HCT116 (cell line): ENCODE results near the gene CCDC73. TPM values are rescaled to one million over a fixed set of nuclear protein-coding genes. Genes with fewer than 3 reads are reported as not detected.

Source experiments
- ATAC-seq: fragments of 200-7000 bp; cut with Tn5 transposase; 2 replicates; pipeline ENCODE4 v1.9.1; 2020; ENCODE audit warnings: mild to moderate bottlenecking, moderate library complexity
- BruUV-seq: library from RNA; stranded (reverse); fragments of 400-500 nt; replicated peaks from 2 replicates; lab custom pipeline; 2021; lab: Mats Ljungman, UMichigan
- CTCF ChIA-PET: fragments of 300-600 bp; sonication (Branson Sonifier 250); formaldehyde crosslinking; loops from one replicate; lab custom pipeline; 2021; ENCODE audit warnings: antibody characterized with exemption; lab: Charles Lee
- POLR2A ChIA-PET: fragments of 300-600, 350-600 bp; sonication (Branson Sonifier 250); formaldehyde crosslinking; loops from one replicate; lab custom pipeline; 2021; ENCODE audit warnings: antibody characterized with exemption; lab: Charles Lee
- RAD21 ChIA-PET, 2 experiments: fragments of 300-600 bp; sonication (Branson Sonifier 250); formaldehyde crosslinking; loops; one replicate each; lab custom pipeline; 2023; ENCODE audit warnings: low total read pairs in 2 of 2; ENCODE audit not compliant: uncharacterized antibody in 2 of 2, unreplicated experiment in 2 of 2, low non-redundant PET in 1 of 2; lab: Charles Lee
- DNase-seq: peaks from one replicate; pipeline ENCODE4 v3.0.0-alpha.2; 2010; ENCODE audit warnings: low read depth, low spot score
- H2AFZ ChIP-seq: fragments of 200-600 bp; shearing (Covaris generic), sonication (generic); 2 replicates; pipeline ENCODE4 v1.6.1; 2017; ENCODE audit warnings: low read depth, mixed run types, mixed read lengths, antibody characterized with exemption, low read length; ENCODE audit not compliant: poor library complexity, severe bottlenecking
- H3K27ac ChIP-seq: 2 replicates; pipeline ENCODE4 v1.5.1; 2012; ENCODE audit warnings: low read depth, low read length
- H3K27me3 ChIP-seq: fragments of 200-600 bp; sonication (generic); 2 replicates; pipeline ENCODE4 v1.6.1; 2016; ENCODE audit warnings: mixed run types, low read length, mixed read lengths; ENCODE audit not compliant: insufficient read depth
- H3K36me3 ChIP-seq, 2 experiments: fragments of 200-500 bp in 1 of 2; fragments of 200-600 bp in 1 of 2; sonication (Bioruptor generic) in 1 of 2; sonication (generic) in 1 of 2; 2 replicates each; pipeline versions ENCODE4 v1.5.1 to v1.6.1; 2014 to 2016; ENCODE audit warnings: low read length in 2 of 2, inconsistent platforms in 1 of 2, mixed read lengths in 1 of 2, mixed run types in 1 of 2; ENCODE audit not compliant: insufficient read depth in 2 of 2, control insufficient read depth in 1 of 2
- H3K4me1 ChIP-seq, 2 experiments: fragments of 200-600 bp in 1 of 2; sonication (generic) in 1 of 2; 2 replicates each; pipeline versions ENCODE4 v1.5.1 to v1.6.1; 2012 to 2017; ENCODE audit warnings: low read length in 2 of 2, inconsistent platforms in 1 of 2, mild to moderate bottlenecking in 1 of 2, mixed read lengths in 1 of 2, mixed run types in 1 of 2, moderate library complexity in 1 of 2; ENCODE audit not compliant: insufficient read depth in 2 of 2, control insufficient read depth in 1 of 2
- H3K4me2 ChIP-seq: fragments of 200-600 bp; sonication (generic); 2 replicates; pipeline ENCODE4 v1.6.1; 2017; ENCODE audit warnings: mixed run types, low read length, mixed read lengths
- H3K4me3 ChIP-seq, 2 experiments: fragments of 200-600 bp in 1 of 2; sonication (generic) in 1 of 2; replicated peaks in 1 of 2; 2 replicates each; pipeline ENCODE4 v1.5.1; 2011 to 2016; ENCODE audit warnings: low read length in 2 of 2, control low read depth in 1 of 2, low read depth in 1 of 2, mild to moderate bottlenecking in 1 of 2, mixed read lengths in 1 of 2, mixed run types in 1 of 2
- H3K79me2 ChIP-seq: fragments of 200-600 bp; sonication (generic); 2 replicates; pipeline ENCODE4 v1.6.1; 2017; ENCODE audit warnings: mild to moderate bottlenecking, mixed run types, low read length, moderate library complexity, mixed read lengths; ENCODE audit not compliant: insufficient read depth
- H3K9ac ChIP-seq: fragments of 200-600 bp; sonication (generic); 2 replicates; pipeline ENCODE4 v1.6.1; 2016; ENCODE audit warnings: low read length, mixed read lengths
- H3K9me2 ChIP-seq: fragments of 200-600 bp; sonication (generic), shearing (Covaris generic); 2 replicates; pipeline ENCODE4 v1.6.1; 2017; ENCODE audit warnings: mixed run types, mild to moderate bottlenecking, moderate library complexity; ENCODE audit not compliant: insufficient read depth
- H3K9me3 ChIP-seq, 2 experiments: fragments of 200-500 bp in 1 of 2; fragments of 200-600 bp in 1 of 2; sonication (Bioruptor generic) in 1 of 2; sonication (generic) in 1 of 2; 2 replicates each; pipeline ENCODE4 v1.6.1; 2014 to 2017; ENCODE audit warnings: low read length in 2 of 2, mixed read lengths in 2 of 2, inconsistent platforms in 1 of 2, low read depth in 1 of 2, mild to moderate bottlenecking in 1 of 2, mixed run types in 1 of 2, moderate library complexity in 1 of 2; ENCODE audit not compliant: control insufficient read depth in 1 of 2, insufficient read depth in 1 of 2
- H4K20me1 ChIP-seq: fragments of 200-600 bp; sonication (generic), shearing (Covaris generic); 2 replicates; pipeline ENCODE4 v1.6.1; 2017; ENCODE audit warnings: mixed run types, mild to moderate bottlenecking, moderate library complexity; ENCODE audit not compliant: insufficient read depth
- CEBPB ChIP-seq: IDR thresholded peaks from 2 replicates; pipeline ENCODE4 v1.6.1; 2012; ENCODE audit warnings: low read depth
- CTCF ChIP-seq, 3 experiments: fragments of 200-600 bp in 1 of 3; sonication (generic) in 1 of 3; IDR thresholded peaks in 2 of 3; conservative IDR thresholded peaks in 1 of 3; 2 replicates each; pipeline ENCODE4 v1.5.1; 2012 to 2017; ENCODE audit warnings: low read depth in 2 of 3, low read length in 2 of 3, antibody characterized with exemption in 1 of 3, borderline replicate concordance in 1 of 3, control low read depth in 1 of 3, mild to moderate bottlenecking in 1 of 3, mixed read lengths in 1 of 3, mixed run types in 1 of 3, moderate library complexity in 1 of 3; ENCODE audit not compliant: insufficient read depth in 1 of 3
- EZH2 ChIP-seq: fragments of 200-600 bp; sonication (generic); IDR thresholded peaks from 2 replicates; pipeline ENCODE4 v1.6.1; 2017; ENCODE audit warnings: antibody characterized with exemption, mixed run types
- EZH2phosphoT487 ChIP-seq: fragments of 200-600 bp; IDR thresholded peaks from 2 replicates; pipeline ENCODE4 v1.6.1; 2018; ENCODE audit warnings: antibody characterized with exemption, borderline replicate concordance
- FOSL1 ChIP-seq: IDR thresholded peaks from 2 replicates; pipeline ENCODE4 v1.6.1; 2012; ENCODE audit warnings: low read depth
- JUND ChIP-seq: IDR thresholded peaks from 2 replicates; pipeline ENCODE4 v1.6.1; 2012
- POLR2AphosphoS5 ChIP-seq: IDR thresholded peaks from 2 replicates; pipeline ENCODE4 v1.6.1; 2011; ENCODE audit warnings: mild to moderate bottlenecking, low read depth, low read length, moderate library complexity
- RAD21 ChIP-seq: IDR thresholded peaks from 2 replicates; pipeline ENCODE4 v1.6.1; 2012; ENCODE audit warnings: low read depth, mild to moderate bottlenecking
- SIN3A ChIP-seq: IDR thresholded peaks from 2 replicates; pipeline ENCODE4 v1.6.1; 2012; ENCODE audit warnings: low read depth
- TCF7L2 ChIP-seq: IDR thresholded peaks from 2 replicates; pipeline ENCODE4 v1.7.0; 2011; ENCODE audit warnings: borderline replicate concordance, inconsistent platforms; ENCODE audit not compliant: insufficient read depth, insufficient read length; ENCODE audit errors: extremely low read depth
- ZFX ChIP-seq: fragments of 450-650 bp; IDR thresholded peaks from 2 replicates; pipeline ENCODE4 v1.6.1; 2017
- intact Hi-C: fragments of 100-400 bp; cut with micrococcal nuclease; formaldehyde crosslinking; loops from 2 replicates; pipeline ENCODE4 v1.10.0; 2022
- total RNA-seq: library from RNA; stranded (reverse); gene quantifications from one replicate; pipeline ENCODE4 v1.2.1, GENCODE V29; 2021; ENCODE audit not compliant: unreplicated experiment

CCDC73 gene
- total RNA-seq, 1 experiment from 2014 or later = not detected

DNA sequence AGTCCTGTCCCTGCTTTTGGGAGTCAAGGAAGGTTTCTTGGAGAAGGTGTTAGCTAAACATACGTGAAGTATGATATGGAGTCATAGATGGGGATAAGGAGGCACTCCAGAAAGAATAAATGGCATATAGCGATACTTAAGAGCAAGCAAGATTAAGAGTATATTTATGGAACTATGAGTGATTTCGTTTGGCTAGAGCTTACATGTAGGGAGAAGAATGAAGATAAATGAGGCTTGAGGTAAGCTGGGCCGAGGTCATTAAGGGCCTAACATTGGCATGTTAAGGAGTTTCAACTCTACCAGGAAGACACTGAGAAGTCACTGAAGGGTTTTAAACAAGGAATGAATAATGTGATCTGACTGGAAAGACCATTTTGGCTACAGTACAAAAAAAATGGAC is 177.6 kb downstream of the CCDC73 start:
- POLR2A ChIA-PET = no interaction called here
- Histone ChIP-seq H2AFZ (no peak overlapping the region), H3K4me2 (no peak overlapping the region), H3K27me3 (no peaks in the 10 kb centered on the region), H4K20me1 (no peaks in the 10 kb centered on the region), H3K9ac (no peak overlapping the region), H3K9me2 (no peaks in the 10 kb centered on the region), H3K36me3 (no peaks in the 10 kb centered on the region), H3K4me1 (no peaks in the 10 kb centered on the region), H3K9me3 (no peaks in the 10 kb centered on the region), H3K79me2 (no peaks in the 10 kb centered on the region), H3K27ac (no peak overlapping the region), H3K4me3 (no peak overlapping the region)
- TF ChIP-seq EZH2 (no peak), EZH2phosphoT487 (no peak), FOSL1 (no peak), CTCF (IDR thresholded peaks at IDR 0.05 in 2 of 3, conservative IDR thresholded peaks at IDR 0.05 in 1 of 3; ENCODE audit: borderline replicate concordance in 1 of 3, insufficient read depth in 1 of 3, low read depth in 2 of 3, low read length in 2 of 3) (no peak), SIN3A (no peak), TCF7L2 (no peak)
- intact Hi-C loops = no loop called here
- RAD21 ChIA-PET = no interaction called here
- ATAC-seq (no peak), DNase-seq (no peak)
- BruUV-seq = no TSS peak
- CTCF ChIA-PET = interaction anchor here (1.3 kb wide), 1 partner anchor 293 kb away, joined by 4 read pairs; no protein-coding TSS in a partner anchor

GRCh38 chr11:32615422-32615821 is 179.0 kb downstream of the CCDC73 start:
- BruUV-seq = no TSS peak
- peak in 2 of 3 experiments; percentile 37 to 43; a peak in 3 of 6 replicates for TF ChIP-seq CTCF (IDR thresholded peaks at IDR 0.05 in 2 of 3, conservative IDR thresholded peaks at IDR 0.05 in 1 of 3; ENCODE audit: borderline replicate concordance in 1 of 3, insufficient read depth in 1 of 3, low read depth in 2 of 3, low read length in 2 of 3)
- TF ChIP-seq TCF7L2 = no peak
- TF ChIP-seq FOSL1 = no peak
- no peak for TF ChIP-seq JUND
- TF ChIP-seq CEBPB = no peak
- peak; percentile 56 for TF ChIP-seq RAD21
- TF ChIP-seq POLR2AphosphoS5 = no peak
- TF ChIP-seq ZFX = no peak
- Histone ChIP-seq H3K9me2 (no peaks in the 10 kb centered on the region), H2AFZ (no peak overlapping the region), H4K20me1 (no peaks in the 10 kb centered on the region), H3K27ac (no peak overlapping the region), H3K4me1 (no peaks in the 10 kb centered on the region), H3K4me3 (no peak overlapping the region), H3K27me3 (no peaks in the 10 kb centered on the region), H3K9me3 (no peaks in the 10 kb centered on the region), H3K79me2 (no peaks in the 10 kb centered on the region), H3K36me3 (no peaks in the 10 kb centered on the region), H3K9ac (no peak overlapping the region), H3K4me2 (no peak overlapping the region)
- DNase-seq (no peak), ATAC-seq (no peak)
- CTCF ChIA-PET = interaction anchor here (0.6 to 1.3 kb wide), 2 partner anchors 229 to 292 kb away, joined by 3 to 8 read pairs; no protein-coding TSS in a partner anchor
- intact Hi-C loops = loop anchor here (2.0 kb wide), 1 partner anchor 303 kb away; no protein-coding TSS in a partner anchor
- RAD21 ChIA-PET = no interaction called here
- POLR2A ChIA-PET = no interaction called here
